Measurements from ENCODE around the gene EXT2.

DNA sequence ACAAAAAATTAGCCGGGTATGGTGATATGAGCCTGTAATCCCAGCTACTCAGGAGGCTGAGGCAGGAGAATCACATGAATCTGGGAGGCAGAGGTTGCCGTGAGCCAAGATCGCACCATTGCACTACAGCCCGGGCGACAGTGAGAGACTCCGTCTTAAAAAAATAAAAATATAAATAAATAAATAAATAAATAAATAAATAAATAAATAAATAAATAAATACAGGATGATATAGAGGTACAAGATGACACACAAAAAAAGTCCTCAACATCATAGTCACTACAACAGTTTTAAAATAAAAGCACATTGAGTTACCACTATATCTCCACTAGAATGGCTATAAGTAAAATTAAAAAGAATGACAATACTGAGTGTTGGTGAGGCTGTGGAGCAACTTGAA is 116.7 kb downstream of the EXT2 start:
- TF ChIP-seq POLR2A (IDR thresholded peaks at IDR 0.05; ENCODE audit: insufficient read depth in 1 of 2, low read depth in 2 of 2, low read length in 2 of 2) = no peak
- no peak for TF ChIP-seq SIN3B (IDR thresholded peaks at IDR 0.05; ENCODE audit: low read length)
- no peak for TF ChIP-seq CCAR2 (optimal IDR thresholded peaks at IDR 0.05; ENCODE audit: low read depth, low read length)
- TF ChIP-seq SNAPC4 (CRISPR knock-in tag; IDR thresholded peaks at IDR 0.05) = no peak
- TF ChIP-seq HMG20A (CRISPR knock-in tag; IDR thresholded peaks at IDR 0.05; ENCODE audit: borderline replicate concordance) = no peak
